ENCODE results near the gene GPR180. TPM values are rescaled to one million over a fixed set of nuclear protein-coding genes. Genes with fewer than 3 reads are reported as not detected.
A peak's percentile ranks its signal among the peaks of the same experiment; 100 is the strongest.

Gene GPR180
- 1.8 TPM for total RNA-seq
- long read RNA-seq, full-length matches to known transcripts: 3 of 5 reads
- long read RNA-seq, partial matches to known transcripts: 0 of 5 reads
- long read RNA-seq, other reads (novel, unspliced or antisense): 2 of 5 reads

GRCh38 chr13:94601446-94602431 lies at the start of gene GPR180:
Gene GPR180 (plus strand): TSS chr13:94601857. CDS start chr13:94601928, 71 bp downstream.
- intact Hi-C loops (cut with DNase I): loop anchor here (2.0 kb wide), 1 partner anchor 53 kb away; no protein-coding TSS in a partner anchor
- peak; percentile 95 for DNase-seq (ENCODE audit: low spot score)

DNA sequence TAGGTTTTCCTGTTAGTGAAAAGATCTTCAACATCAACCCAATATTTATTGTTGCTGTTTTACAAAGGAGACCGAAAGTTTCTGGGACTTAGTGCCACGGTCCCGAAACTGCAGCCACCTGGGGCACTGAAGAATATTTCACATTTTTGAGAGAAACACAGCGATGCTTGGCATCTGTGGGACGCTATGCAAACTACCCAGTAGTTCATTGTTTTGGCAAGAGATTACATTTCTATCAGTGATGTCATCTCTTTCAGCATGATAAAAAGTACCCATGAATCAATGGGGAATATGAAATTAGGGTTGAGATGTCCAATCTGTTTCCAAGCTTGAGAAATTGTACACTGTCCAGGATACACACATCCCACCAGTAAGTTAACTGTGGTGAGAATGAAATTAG lies 49.6 kb upstream of the GPR180 start:
- no peak for DNase-seq (ENCODE audit: low spot score)
- intact Hi-C loops (cut with DNase I): no loop called here

DNA sequence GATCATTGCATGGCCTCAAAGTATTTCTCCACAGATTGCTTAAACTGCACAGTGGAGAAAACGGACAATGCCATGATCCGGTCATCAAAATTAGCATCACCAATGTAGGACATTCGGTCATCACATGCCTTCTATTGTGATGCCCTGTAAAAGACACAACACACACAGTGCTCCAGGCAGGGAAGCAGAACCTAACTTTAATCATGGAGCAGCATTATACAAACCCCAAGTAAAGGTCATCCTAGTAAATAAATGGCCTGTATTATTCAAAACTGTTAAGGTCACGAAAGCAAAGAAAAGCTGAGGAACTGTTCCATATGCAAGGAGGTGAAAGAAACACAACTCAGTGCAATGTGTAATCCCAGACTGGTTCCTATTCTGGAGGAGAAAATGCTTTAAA lies 47.9 kb upstream of the GPR180 start:
- intact Hi-C loops (cut with DNase I): no loop called here
- no peak for DNase-seq (ENCODE audit: low spot score)

DNA sequence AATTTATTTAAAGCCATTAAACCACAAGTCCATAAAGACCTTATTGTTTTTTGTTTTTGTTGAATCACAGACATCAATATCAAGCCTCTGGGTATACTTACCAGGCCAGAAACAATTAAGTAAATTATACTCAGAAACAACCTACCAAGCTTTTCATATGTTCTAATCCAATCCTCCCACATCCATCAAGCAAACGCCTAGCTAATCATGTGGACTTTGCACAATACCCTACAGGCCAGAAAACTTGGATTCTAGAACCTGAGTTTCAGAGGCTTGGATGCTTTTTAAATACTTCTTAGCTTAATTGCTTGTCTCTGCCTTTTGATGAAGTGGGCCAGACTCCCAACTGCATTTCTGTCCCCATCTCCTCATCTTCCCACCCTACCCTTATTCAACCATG lies 45.6 kb upstream of the GPR180 start:
- intact Hi-C loops (cut with DNase I): loop anchor here (5.0 kb wide), 1 partner anchor 74 kb away; no protein-coding TSS in a partner anchor
- no peak for DNase-seq (ENCODE audit: low spot score)

DNA sequence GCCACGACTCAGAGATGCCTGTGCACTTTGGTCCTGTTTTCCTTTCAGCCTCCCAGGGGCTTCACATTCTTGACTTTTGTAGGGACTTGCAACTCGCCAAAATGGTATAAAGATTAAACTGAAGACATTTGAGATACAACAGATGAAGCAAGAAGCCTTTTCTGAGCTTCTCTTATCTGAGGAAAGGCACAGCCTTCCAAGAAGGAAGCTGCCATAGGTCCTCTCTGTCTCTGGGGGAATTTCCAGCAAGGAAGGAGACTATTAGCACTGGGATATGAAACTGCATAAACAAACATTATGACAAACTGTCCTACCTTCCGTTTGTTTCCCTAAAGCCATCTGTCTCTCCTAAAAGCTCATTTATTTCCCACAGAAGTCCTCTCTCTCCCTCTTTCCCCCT lies 45.0 kb upstream of the GPR180 start:
- intact Hi-C loops (cut with DNase I): loop anchor here (5.0 kb wide), 1 partner anchor 74 kb away; no protein-coding TSS in a partner anchor
- DNase-seq (ENCODE audit: low spot score): no peak

DNA sequence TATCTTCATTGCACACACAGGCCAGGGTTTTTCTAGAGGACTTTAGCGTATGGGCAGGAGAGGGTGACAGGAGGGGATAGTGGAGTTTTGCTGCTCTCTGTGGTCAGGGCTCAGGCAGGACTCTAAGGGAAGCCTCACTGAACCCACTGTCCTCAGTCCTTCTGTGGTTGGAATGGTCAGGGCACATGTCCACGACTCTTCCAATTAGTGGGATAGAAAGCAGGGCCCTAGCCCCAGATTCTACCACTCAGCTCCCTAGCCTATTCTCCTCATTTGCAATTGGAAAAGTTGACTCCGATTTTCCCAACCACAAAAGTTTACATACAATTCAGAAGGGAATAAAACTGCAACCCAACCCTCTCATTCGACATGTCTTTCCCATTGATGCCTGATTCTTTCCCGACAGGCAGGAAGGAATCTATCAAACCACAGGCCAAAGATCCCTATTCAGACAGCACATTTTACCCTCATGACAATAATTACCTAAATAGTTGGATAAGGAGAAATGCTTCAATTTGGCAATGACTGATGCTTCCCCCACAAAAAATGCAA lies 43.9 kb upstream of the GPR180 start:
- intact Hi-C loops (cut with DNase I): loop anchor here (5.0 kb wide), 1 partner anchor 75 kb away; no protein-coding TSS in a partner anchor
- no peak for DNase-seq (ENCODE audit: low spot score)

DNA sequence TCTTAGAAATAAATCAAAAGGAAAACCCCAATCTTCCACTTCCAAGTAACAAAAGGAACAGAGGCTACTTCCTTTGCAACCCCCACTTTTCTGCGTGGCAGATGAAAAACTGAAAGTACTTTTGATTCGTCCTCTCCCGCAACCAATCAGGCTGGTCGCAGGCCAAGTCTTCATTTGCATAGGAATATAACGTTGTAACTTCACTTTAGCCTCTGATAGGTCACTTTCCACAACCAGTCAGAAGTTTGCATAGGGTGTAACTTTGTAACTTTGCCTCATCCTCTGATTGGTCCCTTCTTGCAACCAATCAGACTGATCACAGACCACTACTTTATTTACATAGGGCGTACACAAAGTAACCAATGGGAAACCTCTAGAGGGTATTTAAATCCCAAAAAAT lies 42.9 kb upstream of the GPR180 start:
- DNase-seq (ENCODE audit: low spot score): no peak
- intact Hi-C loops (cut with DNase I): loop anchor here (5.0 kb wide), 1 partner anchor 76 kb away; no protein-coding TSS in a partner anchor

DNA sequence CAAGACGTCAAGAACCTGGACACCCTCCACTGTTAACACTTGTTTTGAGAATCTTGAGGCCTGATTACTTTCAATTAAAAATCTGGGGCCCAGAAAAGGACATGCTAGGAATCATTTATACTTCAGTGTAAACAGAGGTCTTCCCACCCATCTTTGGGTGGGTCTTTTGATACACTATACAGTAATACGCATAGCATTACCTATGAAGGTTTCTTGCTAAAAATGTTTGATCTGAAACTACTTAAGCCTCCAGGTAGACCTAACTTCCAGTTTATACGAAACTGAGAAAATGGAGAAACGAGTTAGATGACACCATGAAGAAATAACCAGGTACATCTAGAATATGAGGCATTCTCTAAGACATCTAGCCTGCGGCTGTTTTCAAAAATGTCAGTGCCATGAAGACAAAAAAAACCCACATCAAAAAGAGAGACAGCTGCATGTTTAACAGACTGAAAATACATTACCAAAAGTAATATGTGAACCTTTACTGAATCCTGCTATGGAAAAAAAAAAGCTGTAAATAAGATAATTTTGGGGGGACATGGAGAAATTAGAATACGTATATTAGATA lies 42.3 kb upstream of the GPR180 start:
- intact Hi-C loops (cut with DNase I): loop anchor here (5.0 kb wide), 1 partner anchor 77 kb away; no protein-coding TSS in a partner anchor
- no peak for DNase-seq (ENCODE audit: low spot score)

DNA sequence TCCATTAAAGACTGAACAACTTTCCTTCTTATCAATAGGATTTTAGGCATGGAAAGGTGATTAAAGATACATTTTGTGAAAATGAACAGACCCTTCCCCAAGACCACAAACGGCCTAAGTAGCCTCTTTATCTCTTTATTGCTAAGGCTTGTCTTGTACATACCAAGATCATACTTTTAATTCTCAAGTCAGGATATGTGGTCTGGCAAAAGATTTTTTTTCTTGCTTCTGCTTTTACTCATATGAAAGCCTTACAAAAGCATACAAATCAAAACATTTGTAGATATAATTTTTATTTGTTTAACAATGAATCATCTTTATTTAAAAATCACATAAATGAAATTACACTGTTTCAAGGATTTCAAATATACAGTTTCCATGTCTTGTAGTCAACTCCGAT lies 41.5 kb upstream of the GPR180 start:
- intact Hi-C loops (cut with DNase I): no loop called here
- no peak for DNase-seq (ENCODE audit: low spot score)

- DNase-seq (ENCODE audit: low spot score): no peak
- intact Hi-C loops (cut with DNase I): no loop called here
Measured at GRCh38 chr13:94561126-94561525, 40.5 kb upstream of the GPR180 start.

DNA sequence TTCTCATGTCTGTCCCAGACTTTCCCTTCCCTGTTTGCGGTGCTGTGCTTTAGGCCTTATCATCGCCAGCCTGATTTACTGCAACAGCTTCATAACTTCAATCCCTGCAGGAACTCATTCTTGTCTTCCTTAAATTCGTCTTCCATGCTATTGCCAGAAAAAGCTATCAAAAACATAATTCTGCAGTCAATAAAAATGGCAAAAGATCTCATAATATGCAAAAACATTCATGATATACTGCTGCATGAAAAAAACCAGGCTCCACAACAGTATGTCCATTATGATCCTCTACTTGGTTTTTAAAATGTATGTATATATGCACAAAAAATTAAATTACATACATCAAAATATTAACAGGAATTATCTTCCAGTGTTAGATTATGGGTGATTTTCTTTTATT lies 34.1 kb upstream of the GPR180 start:
- intact Hi-C loops (cut with DNase I): no loop called here
- DNase-seq (ENCODE audit: low spot score): no peak

GRCh38 chr13:94568443-94568842 lies 33.2 kb upstream of the GPR180 start:
- intact Hi-C loops (cut with DNase I): no loop called here
- no peak for DNase-seq (ENCODE audit: low spot score)

DNA sequence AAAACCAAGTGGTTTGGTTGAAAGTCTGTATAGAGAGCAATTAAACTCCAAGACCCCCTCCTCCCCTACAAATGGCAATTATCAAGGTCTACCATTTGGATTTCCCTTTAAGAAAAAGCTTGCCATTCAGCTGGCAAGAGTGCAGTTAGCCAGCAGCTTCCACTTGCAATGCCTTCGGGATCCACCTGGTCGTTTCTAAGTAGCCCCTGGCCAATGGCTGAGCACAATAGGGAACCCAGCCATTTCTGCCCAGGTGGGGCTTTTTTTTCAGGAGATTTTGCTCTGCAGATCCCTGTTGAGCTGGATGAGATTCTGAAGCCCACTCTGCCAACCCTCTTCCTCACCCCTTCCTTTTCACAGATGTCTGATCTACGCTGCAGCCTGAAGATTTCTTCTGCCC lies 32.0 kb upstream of the GPR180 start:
- intact Hi-C loops (cut with DNase I): no loop called here
- DNase-seq (ENCODE audit: low spot score): no peak

GRCh38 chr13:94579063-94579462 lies 22.6 kb upstream of the GPR180 start:
- no peak for DNase-seq (ENCODE audit: low spot score)
- intact Hi-C loops (cut with DNase I): no loop called here

DNA sequence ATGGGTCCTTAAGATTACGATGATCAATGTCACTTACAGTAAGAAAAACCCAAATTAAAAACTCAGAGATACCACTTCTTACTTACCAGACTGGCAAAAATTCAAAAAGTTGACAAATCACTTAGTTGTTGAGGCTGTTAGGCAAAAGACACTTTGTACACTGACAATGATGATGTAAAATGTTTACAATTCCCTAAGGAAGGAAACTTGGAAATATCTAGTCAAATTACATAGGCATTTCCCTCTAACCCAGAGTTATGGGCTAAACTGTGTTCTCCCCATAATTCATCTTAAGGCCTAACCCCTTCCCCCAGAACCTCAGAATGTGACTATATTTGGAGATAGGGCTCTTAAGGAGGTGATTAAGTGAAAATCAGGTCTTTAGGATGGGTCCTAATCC lies 17.7 kb upstream of the GPR180 start:
- DNase-seq (ENCODE audit: low spot score): no peak
- intact Hi-C loops (cut with DNase I): no loop called here

GRCh38 chr13:94585543-94586101 lies 16.0 kb upstream of the GPR180 start:
- no peak for DNase-seq (ENCODE audit: low spot score)
- intact Hi-C loops (cut with DNase I): no loop called here

GRCh38 chr13:94586371-94586770 lies 15.3 kb upstream of the GPR180 start:
- DNase-seq (ENCODE audit: low spot score): no peak
- intact Hi-C loops (cut with DNase I): no loop called here

- intact Hi-C loops (cut with DNase I): no loop called here
- no peak for DNase-seq (ENCODE audit: low spot score)
Measured at GRCh38 chr13:94588541-94588940, 13.1 kb upstream of the GPR180 start.

DNA sequence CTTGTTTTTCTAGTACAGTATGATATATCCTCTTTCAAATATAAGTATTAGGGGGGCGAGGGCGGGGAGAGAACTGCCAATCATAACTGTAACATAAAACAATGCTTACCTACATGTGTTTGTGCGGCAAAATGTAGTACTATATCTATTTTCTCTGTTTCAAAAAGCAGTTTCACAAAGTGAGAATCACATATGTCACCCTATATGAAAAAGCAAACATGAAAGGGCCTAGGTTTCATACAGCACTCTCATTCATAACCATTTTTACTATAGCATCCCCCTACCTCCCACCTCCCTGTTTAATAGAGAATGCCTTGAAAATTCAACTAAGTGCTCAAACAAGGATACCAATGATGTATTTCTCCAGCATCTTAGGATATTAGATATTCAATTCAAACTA lies 10.9 kb upstream of the GPR180 start:
- DNase-seq (ENCODE audit: low spot score): no peak
- intact Hi-C loops (cut with DNase I): no loop called here
